ENCODE results near the gene FIP1L1. TPM values are rescaled to one million over a fixed set of nuclear protein-coding genes. Genes with fewer than 3 reads are reported as not detected.
"Not testable (repeated sequence)": the region's sequence is repeated elsewhere in the genome, so short reads cannot be mapped to it uniquely, and the experiment has no call there.

Gene FIP1L1
- total RNA-seq, 4 donors from 2014 or later = 31.5 to 62.7 (median 45.3) TPM

DNA sequence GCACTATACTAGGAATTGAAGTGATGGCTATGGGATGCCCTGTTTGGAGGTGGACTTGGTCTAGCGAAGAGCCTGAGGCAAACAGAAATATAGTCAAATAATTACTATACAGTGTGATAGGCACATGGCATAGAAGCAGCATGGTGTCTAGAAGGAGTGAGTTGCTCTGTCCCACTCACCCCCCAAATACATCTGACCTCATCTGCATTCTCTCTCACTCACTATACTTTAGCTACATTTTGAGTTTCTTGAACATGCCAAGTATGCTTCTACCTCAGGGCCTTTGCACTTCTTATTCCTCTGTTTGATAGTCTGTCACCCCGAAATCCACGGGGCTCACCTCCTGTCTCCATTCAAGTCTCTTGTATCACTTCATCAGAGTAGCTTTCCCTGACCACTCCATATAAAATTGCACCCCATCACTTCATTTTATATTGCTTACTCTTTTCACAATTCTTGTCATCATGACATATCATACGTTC, 2.6 kb upstream of the FIP1L1 start:
- H3K4me1 ChIP-seq = peaks cover 0 to 13% (median 4%) of the 10 kb centered on the region in 4 donors
- H3K4me3 ChIP-seq = no peak overlapping the region
- H3K36me3 ChIP-seq = no peaks in the 10 kb centered on the region
- H3K27me3 ChIP-seq = no peaks in the 10 kb centered on the region
- H3K27ac ChIP-seq = no peak overlapping the region
- DNase-seq = no peak
- TF ChIP-seq, protein P1, sequence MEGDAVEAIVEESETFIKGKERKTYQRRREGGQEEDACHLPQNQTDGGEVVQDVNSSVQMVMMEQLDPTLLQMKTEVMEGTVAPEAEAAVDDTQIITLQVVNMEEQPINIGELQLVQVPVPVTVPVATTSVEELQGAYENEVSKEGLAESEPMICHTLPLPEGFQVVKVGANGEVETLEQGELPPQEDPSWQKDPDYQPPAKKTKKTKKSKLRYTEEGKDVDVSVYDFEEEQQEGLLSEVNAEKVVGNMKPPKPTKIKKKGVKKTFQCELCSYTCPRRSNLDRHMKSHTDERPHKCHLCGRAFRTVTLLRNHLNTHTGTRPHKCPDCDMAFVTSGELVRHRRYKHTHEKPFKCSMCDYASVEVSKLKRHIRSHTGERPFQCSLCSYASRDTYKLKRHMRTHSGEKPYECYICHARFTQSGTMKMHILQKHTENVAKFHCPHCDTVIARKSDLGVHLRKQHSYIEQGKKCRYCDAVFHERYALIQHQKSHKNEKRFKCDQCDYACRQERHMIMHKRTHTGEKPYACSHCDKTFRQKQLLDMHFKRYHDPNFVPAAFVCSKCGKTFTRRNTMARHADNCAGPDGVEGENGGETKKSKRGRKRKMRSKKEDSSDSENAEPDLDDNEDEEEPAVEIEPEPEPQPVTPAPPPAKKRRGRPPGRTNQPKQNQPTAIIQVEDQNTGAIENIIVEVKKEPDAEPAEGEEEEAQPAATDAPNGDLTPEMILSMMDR (IDR thresholded peaks at IDR 0.05) = no peak
- TF ChIP-seq POLR2A (IDR thresholded peaks at IDR 0.05) = no peak
- no peaks in the 10 kb centered on the region for H3K9me3 ChIP-seq

DNA sequence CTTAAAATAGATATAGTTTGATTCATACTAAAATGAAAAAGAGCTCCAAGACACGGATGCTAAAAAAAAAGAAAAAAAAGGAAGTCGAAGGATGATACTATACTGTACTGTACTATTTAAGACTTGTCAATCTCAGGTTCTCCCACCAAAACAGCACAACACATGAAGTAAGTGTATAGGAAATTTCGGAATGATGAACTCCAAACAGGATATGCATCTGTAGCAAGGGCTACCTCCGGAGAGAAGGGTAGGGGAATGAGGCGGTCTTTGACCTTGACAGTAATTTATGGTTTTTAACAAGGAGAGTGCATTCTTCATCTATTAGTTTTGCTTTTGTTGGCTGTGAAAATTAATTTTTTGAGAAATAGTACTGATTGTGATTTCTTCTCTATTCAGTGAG, 541 bp upstream of the FIP1L1 start:
- Histone ChIP-seq H3K27ac (peak overlapping the region in 3 of 4 donors; percentile 83 to 90 (median 89)), H3K4me3 (peak overlapping the region; percentile 64 to 97 (median 84)), H3K36me3 (peaks cover 0 to under 1% (median 0%) of the 10 kb centered on the region in 3 donors), H3K4me1 (peaks cover 0 to 14% (median 4%) of the 10 kb centered on the region in 4 donors), H3K27me3 (no peaks in the 10 kb centered on the region), H3K9me3 (no peaks in the 10 kb centered on the region)
- no peak for DNase-seq
- no peak for TF ChIP-seq POLR2A (IDR thresholded peaks at IDR 0.05)
- TF ChIP-seq, protein P1 (IDR thresholded peaks at IDR 0.05) = no peak

DNA sequence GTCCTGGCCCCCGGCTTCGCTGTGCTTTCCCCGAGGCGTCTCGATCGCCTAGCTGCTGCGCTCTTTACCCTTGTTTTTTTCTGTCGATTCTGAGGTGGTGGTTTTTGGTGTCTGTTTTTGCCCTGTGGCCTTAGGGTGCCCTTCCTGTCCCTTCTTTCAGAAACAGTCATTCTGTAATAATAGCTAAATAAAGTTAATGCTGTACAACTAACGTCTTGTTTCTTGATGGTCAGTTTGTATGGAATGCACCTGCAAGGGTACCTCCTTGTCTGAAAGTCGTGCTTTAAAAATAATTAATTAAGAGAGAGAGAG, 686 bp downstream of the FIP1L1 start:
- Histone ChIP-seq H3K27ac (peak overlapping the region; percentile 83 to 90 (median 88)), H3K36me3 (peaks cover 0 to 13% (median 0%) of the 10 kb centered on the region in 3 donors), H3K4me3 (peak overlapping the region; percentile 64 to 97 (median 84)), H3K4me1 (peaks cover 0 to 14% (median 4%) of the 10 kb centered on the region in 4 donors), H3K9me3 (no peaks in the 10 kb centered on the region), H3K27me3 (no peaks in the 10 kb centered on the region)
- DNase-seq = no peak
- TF ChIP-seq POLR2A (IDR thresholded peaks at IDR 0.05) = no peak
- TF ChIP-seq, protein P1 (IDR thresholded peaks at IDR 0.05) = no peak

DNA sequence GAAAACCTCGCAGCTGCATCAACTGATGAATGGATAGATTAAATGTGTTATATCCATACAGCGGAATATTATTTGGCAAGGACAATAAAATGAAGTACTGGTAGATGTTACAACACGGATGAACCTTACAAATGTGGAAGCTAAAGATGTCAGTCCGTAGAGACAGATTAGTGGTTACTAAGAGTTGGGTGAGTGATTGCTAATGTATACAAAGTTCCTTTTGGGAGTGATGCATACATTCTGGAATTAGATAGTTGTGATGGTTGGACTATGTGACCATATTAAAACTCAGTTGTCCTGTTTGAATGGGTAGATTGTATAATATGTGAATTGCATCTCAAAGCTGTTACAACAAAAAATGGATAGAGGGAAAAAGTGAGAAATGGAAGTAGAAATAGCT, 2.8 kb downstream of the FIP1L1 start:
- TF ChIP-seq, protein P1 (IDR thresholded peaks at IDR 0.05) = no peak
- TF ChIP-seq POLR2A (IDR thresholded peaks at IDR 0.05) = no peak
- DNase-seq = no peak

DNA sequence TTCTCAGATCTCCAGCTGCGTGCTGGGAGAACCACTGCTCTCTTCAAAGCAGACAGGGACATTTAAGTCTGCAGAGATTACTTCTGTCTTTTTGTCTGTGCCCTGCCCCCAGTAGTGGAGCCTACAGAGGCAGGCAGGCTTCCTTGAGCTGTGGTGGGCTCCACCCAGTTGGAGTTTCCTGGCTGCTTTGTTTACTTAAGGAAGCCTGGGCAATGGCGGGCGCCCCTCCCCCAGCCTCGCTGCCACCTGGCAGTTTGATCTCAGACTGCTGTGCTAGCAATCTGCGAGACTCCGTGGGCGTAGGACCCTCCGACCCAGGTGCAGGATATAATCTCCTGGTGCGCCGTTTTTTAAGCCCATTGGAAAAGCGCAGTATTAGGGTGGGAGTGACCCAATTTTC, 32.0 kb downstream of the FIP1L1 start:
- DNase-seq, H3K27me3 ChIP-seq, H3K4me3 ChIP-seq, H3K27ac ChIP-seq, H3K4me1 ChIP-seq, H3K9me3 ChIP-seq: not testable (repeated sequence)
- peaks cover 0 to 11% (median 0%) of the 10 kb centered on the region in 3 donors for H3K36me3 ChIP-seq

More for the DNA sequence above, 2.8 kb downstream of the FIP1L1 start:
- Histone ChIP-seq H3K27me3 (no peaks in the 10 kb centered on the region), H3K4me1 (peaks cover 0 to 14% (median 4%) of the 10 kb centered on the region in 4 donors), H3K27ac (no peak overlapping the region), H3K4me3 (no peak overlapping the region), H3K36me3 (peaks cover 0 to 33% (median 0%) of the 10 kb centered on the region in 3 donors), H3K9me3 (no peaks in the 10 kb centered on the region)

DNA sequence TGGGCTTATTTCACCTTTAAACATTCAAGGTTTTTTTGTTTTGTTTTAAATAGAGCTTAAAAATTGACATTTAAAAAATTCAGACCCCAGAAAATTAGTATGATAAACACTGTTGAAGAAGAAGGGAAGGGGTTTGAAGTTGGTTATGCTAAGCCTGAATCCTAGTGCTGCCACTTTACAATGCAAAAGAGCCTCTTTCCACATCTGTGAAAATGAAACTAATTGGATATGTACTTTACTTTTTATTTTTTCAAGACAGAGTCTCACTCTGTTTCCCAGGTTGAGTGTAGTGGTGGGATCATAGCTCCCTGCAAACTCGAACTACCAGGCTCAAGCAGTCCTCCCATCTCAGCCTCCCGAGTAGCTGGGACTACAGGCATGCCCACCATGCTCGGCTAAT, 41.8 kb downstream of the FIP1L1 start:
- H3K4me1 ChIP-seq = no peaks in the 10 kb centered on the region
- TF ChIP-seq POLR2A (IDR thresholded peaks at IDR 0.05) = no peak
- TF ChIP-seq, protein P1 (IDR thresholded peaks at IDR 0.05) = no peak

More for the DNA sequence above, 41.8 kb downstream of the FIP1L1 start:
- no peak for DNase-seq
- H3K27ac ChIP-seq = no peak overlapping the region
- H3K4me3 ChIP-seq = no peak overlapping the region
- H3K27me3 ChIP-seq = no peaks in the 10 kb centered on the region
- H3K36me3 ChIP-seq = peaks cover 0 to 15% (median 0%) of the 10 kb centered on the region in 3 donors
- no peaks in the 10 kb centered on the region for H3K9me3 ChIP-seq
